Body of pancreas (tissue), 4 donors: Measurements from ENCODE around the gene TNRC6C. TPM values are rescaled to one million over a fixed set of nuclear protein-coding genes. Genes with fewer than 3 reads are reported as not detected.

Experiments
- ATAC-seq: fragments of 150-250 bp; one replicate; pipeline ENCODE4 v1.9.1; 2016
- DNase-seq, 4 donors: peaks; one replicate each; pipeline ENCODE4 v3.0.0-alpha.2; 2019
- H3K27ac ChIP-seq, 4 donors: fragments of 200-600 bp; sonication (generic); 1 replicate in 3 of 4; 2 replicates in 1 of 4; pipeline versions ENCODE4 v1.5.1 to v1.6.1; 2016 to 2019; ENCODE audit warnings: mild to moderate bottlenecking in 1 of 4, mixed read lengths in 1 of 4, moderate library complexity in 1 of 4
- H3K27me3 ChIP-seq, 2 donors: fragments of 200-600 bp; sonication (generic); one replicate each; pipeline ENCODE4 v1.6.0; 2016; ENCODE audit warnings: mild to moderate bottlenecking in 1 of 2
- H3K36me3 ChIP-seq, 2 donors: fragments of 200-600 bp; sonication (generic); replicated peaks in 1 of 2; 2 replicates each; pipeline ENCODE4 v1.5.1; 2016; ENCODE audit warnings: low read depth in 2 of 2; ENCODE audit not compliant: insufficient read depth in 1 of 2
- H3K4me1 ChIP-seq: fragments of 200-600 bp; sonication (generic); one replicate; pipeline ENCODE4 v1.6.0; 2016
- H3K4me3 ChIP-seq, 2 donors: fragments of 200-600 bp; sonication (generic); 1 replicate in 1 of 2; 2 replicates in 1 of 2; pipeline ENCODE4 v1.5.1; 2016 to 2019
- H3K9me3 ChIP-seq, 3 donors: fragments of 200-600 bp; sonication (generic); 1 replicate in 2 of 3; 2 replicates in 1 of 3; pipeline ENCODE4 v1.5.1; 2016
- CTCF ChIP-seq, 7 experiments: fragments of 450-650 bp in 4 of 7; fragments of 200-600 bp in 3 of 7; sonication (generic) in 3 of 7; IDR thresholded peaks; one replicate each; pipeline ENCODE4 v1.5.1; 2016 to 2019; ENCODE audit warnings: antibody characterized with exemption in 7 of 7
- POLR2A ChIP-seq, 3 donors: fragments of 450-650 bp; IDR thresholded peaks; one replicate each; pipeline ENCODE4 v1.6.1; 2016; ENCODE audit warnings: antibody characterized with exemption in 3 of 3, mild to moderate bottlenecking in 2 of 3
- WGBS, 2 donors: methylation state at CpG; one replicate each; pipeline ENCODE4 v1.1.5; 2017; 5-methylcytosine and 5-hydroxymethylcytosine counted together
- intact Hi-C: fragments of 100-400 bp; cut with DNase I; formaldehyde crosslinking; loops from one replicate; pipeline ENCODE4 v1.15.1; 2023
- total RNA-seq, 2 donors: library from RNA; depleted of rRNA; stranded (reverse); fragments of >200 nt; gene quantifications; one replicate each; pipeline ENCODE4 v1.1.0, GENCODE V29; 2016

Gene TNRC6C
- total RNA-seq, 2 donors from 2014 or later = 4.9 to 13.5 TPM

GRCh38 chr17:78142119-78142861 lies 183.8 kb downstream of the TNRC6C start:
- peak; percentile 63 to 92 (median 82) for DNase-seq
- ATAC-seq = no peak
- Histone ChIP-seq H3K36me3 (no peaks in the 10 kb centered on the region), H3K4me3 (no peak overlapping the region), H3K9me3 (no peaks in the 10 kb centered on the region), H3K27ac (peak overlapping the region in 2 of 4 donors; percentile 60 to 67), H3K4me1 (peaks cover 69% of the 10 kb centered on the region), H3K27me3 (no peaks in the 10 kb centered on the region)
- TF ChIP-seq POLR2A (IDR thresholded peaks at IDR 0.05) (no peak), CTCF (IDR thresholded peaks at IDR 0.05) (no peak)
- WGBS, 2 donors = 65 to 68% methylated on average over 5 to 16 of the region's 16 CpGs
- intact Hi-C loops = no loop called here

- DNase-seq (peak in 1 of 4 donors; percentile 17), ATAC-seq (no peak)
- Histone ChIP-seq H3K27me3 (no peaks in the 10 kb centered on the region), H3K4me3 (no peak overlapping the region), H3K27ac (peak overlapping the region; percentile 70 to 89 (median 87)), H3K9me3 (no peaks in the 10 kb centered on the region), H3K4me1 (peaks cover 81% of the 10 kb centered on the region), H3K36me3 (no peaks in the 10 kb centered on the region)
- 81 to 86% methylated on average over 20 to 21 of the region's 21 CpGs for WGBS, 2 donors
- TF ChIP-seq POLR2A (IDR thresholded peaks at IDR 0.05) (no peak), CTCF (IDR thresholded peaks at IDR 0.05) (no peak)
- intact Hi-C loops = no loop called here
Observed at GRCh38 chr17:78143214-78144146, 185.0 kb downstream of the TNRC6C start.

GRCh38 chr17:78144147-78144719 lies 185.7 kb downstream of the TNRC6C start:
- H3K27ac ChIP-seq = peak overlapping the region; percentile 70 to 89 (median 87)
- H3K36me3 ChIP-seq = no peaks in the 10 kb centered on the region
- no peaks in the 10 kb centered on the region for H3K9me3 ChIP-seq
- intact Hi-C loops = no loop called here
- no peaks in the 10 kb centered on the region for H3K27me3 ChIP-seq
- peaks cover 82% of the 10 kb centered on the region for H3K4me1 ChIP-seq
- TF ChIP-seq POLR2A (IDR thresholded peaks at IDR 0.05) (no peak), CTCF (IDR thresholded peaks at IDR 0.05) (peak in 1 of 7 experiments; percentile 32)
- WGBS, 2 donors = 15 to 16% methylated on average over 10 of the region's 11 CpGs
- no peak overlapping the region for H3K4me3 ChIP-seq
- DNase-seq = peak; percentile 87 to 93 (median 92)
- ATAC-seq = peak; percentile 56

GRCh38 chr17:78144736-78145641 lies 186.5 kb downstream of the TNRC6C start:
- intact Hi-C loops = no loop called here
- ATAC-seq = peak; percentile 83
- Histone ChIP-seq H3K27me3 (no peaks in the 10 kb centered on the region), H3K4me1 (peaks cover 82% of the 10 kb centered on the region), H3K27ac (peak overlapping the region; percentile 70 to 89 (median 87)), H3K4me3 (no peak overlapping the region), H3K36me3 (no peaks in the 10 kb centered on the region), H3K9me3 (no peaks in the 10 kb centered on the region)
- peak; percentile 93 to 98 (median 97) for DNase-seq
- TF ChIP-seq POLR2A (IDR thresholded peaks at IDR 0.05) = peak in 1 of 3 donors; percentile 27
- TF ChIP-seq CTCF (IDR thresholded peaks at IDR 0.05) = peak in 4 of 7 experiments; percentile 16 to 38 (median 26)
- WGBS, 2 donors = 15 to 25% methylated on average over 7 to 18 of the region's 18 CpGs
